GM18498 (cell line): Measurements from ENCODE around the gene CLSTN2.

ENCODE experiments used
- ATAC-seq: cut with Tn5 transposase; IDR thresholded peaks from one replicate; pipeline ENCODE4 v1.9.1; 2021; ENCODE audit warnings: mild to moderate bottlenecking, moderate library complexity; ENCODE audit not compliant: unreplicated experiment

CLSTN2 gene

GRCh38 chr3:140178482-140178881 lies 243.5 kb downstream of the CLSTN2 start:
- ATAC-seq: no peak

DNA sequence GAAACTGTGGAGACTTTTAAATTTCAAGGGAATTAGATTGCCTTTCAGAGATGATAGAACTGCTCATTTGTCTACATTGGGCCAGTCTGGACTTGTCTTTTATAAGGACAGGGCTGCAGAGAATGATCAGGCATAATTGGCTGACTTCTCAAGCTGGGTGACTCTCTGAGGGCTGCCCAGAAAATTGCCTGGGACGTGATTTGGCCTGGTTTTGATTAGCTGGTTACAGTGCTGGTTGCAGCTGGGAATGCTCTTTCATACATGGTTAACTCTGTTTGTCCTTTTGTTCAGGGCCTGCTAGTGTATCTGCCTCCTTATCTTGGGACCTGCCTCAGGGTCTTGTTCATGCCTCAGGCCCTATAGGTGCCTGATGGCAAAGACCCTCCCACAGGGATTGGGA lies 245.6 kb downstream of the CLSTN2 start:
- no peak for ATAC-seq

- no peak for ATAC-seq
Observed at GRCh38 chr3:140185375-140185774, 250.4 kb downstream of the CLSTN2 start.

DNA sequence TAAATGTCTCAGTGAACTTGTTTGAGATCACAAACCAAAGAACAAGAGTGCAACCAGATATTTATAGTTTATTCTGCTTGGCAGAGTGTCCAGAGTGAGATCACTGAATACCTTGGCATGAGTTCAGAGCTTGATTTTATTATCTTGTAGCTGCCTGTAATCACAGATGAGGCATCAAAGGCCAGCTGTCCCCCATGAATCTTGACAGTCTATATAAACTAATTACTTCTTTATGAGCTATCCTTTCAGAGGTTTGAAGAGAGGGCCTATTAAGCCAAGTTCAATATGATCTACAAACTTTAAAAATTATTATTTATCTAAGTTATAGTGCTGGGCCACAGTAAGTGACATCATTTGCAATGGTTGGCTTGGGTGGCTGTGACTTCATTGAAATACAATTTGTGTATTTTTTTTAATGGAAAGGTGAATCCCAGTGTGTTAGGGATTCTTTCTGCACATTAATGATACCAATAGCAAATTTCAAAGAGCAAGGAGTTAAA lies 251.5 kb downstream of the CLSTN2 start:
- ATAC-seq: no peak

GRCh38 chr3:140187028-140187427 lies 252.0 kb downstream of the CLSTN2 start:
- ATAC-seq: no peak

DNA sequence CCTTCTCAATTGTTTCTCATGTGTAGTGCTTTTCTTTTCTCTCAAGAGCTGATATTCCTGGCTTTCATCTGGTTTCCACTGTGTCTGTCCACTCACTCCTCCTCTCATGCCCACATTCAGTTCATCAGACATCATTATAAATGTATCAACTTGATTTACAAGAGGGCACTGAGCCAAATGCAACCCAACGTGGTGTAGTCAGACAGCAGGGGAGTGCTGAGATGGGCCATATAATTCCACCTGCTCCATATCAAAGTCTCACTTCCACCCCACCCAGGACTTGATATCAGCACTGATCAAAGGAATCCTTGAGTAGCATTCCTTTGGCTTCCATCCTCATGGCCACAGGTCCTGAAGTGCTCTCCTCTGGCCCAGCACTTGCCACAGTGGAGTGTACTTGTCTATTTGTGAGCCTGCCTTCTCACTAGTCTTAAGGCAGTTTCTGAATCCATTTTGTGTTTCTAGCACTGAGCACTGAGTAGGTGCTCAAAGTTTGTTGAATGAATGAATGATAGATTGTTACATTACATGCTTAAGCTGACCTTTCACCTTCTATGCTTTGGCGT lies 252.8 kb downstream of the CLSTN2 start:
- no peak for ATAC-seq

GRCh38 chr3:140188285-140188684 lies 253.3 kb downstream of the CLSTN2 start:
- no peak for ATAC-seq

DNA sequence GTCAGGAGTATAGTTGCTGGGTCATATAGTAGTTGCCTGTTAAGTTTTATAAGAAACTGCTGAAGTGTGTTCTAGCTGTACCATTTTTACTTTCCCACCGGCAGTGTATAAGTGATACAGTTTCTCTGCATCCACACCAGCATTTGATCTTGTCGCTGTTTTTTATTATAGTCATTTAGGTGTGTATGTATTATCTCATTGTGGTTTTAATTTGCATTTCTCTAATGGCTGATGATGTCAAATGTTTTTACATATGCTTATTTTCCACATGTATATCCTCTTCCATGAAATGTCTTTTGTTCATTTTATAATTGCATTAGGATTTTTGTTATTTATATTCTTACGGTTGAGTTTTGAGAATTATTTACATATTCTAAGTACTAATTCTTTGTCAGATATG lies 254.3 kb downstream of the CLSTN2 start:
- no peak for ATAC-seq

- no peak for ATAC-seq
Observed at GRCh38 chr3:140189976-140190375, 255.0 kb downstream of the CLSTN2 start.

- no peak for ATAC-seq
Observed at GRCh38 chr3:140196970-140197369, 262.0 kb downstream of the CLSTN2 start.

- no peak for ATAC-seq
Observed at GRCh38 chr3:140198242-140198641, 263.3 kb downstream of the CLSTN2 start.

- no peak for ATAC-seq
Observed at GRCh38 chr3:140199008-140199407, 264.0 kb downstream of the CLSTN2 start.

DNA sequence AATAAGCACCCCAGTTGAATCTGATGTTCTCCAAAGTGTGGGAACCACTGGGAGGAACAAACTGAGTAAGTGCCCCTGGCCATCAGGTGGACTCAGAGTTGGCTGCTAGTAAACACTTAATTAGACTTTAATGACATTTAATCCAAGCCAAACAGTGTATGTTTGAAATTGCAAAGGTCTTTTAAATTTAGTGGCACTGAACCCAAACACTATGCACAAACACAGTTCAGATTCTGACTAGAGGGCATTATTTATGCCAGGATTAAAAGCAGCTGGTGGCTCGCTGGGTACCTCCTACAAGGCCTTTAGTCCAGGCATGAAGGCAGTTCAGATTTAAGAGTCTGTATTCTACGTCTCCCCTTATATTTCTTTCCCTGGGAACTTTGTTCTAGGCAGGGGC lies 264.8 kb downstream of the CLSTN2 start:
- no peak for ATAC-seq

GRCh38 chr3:140203510-140203909 lies 268.5 kb downstream of the CLSTN2 start:
- ATAC-seq: no peak

DNA sequence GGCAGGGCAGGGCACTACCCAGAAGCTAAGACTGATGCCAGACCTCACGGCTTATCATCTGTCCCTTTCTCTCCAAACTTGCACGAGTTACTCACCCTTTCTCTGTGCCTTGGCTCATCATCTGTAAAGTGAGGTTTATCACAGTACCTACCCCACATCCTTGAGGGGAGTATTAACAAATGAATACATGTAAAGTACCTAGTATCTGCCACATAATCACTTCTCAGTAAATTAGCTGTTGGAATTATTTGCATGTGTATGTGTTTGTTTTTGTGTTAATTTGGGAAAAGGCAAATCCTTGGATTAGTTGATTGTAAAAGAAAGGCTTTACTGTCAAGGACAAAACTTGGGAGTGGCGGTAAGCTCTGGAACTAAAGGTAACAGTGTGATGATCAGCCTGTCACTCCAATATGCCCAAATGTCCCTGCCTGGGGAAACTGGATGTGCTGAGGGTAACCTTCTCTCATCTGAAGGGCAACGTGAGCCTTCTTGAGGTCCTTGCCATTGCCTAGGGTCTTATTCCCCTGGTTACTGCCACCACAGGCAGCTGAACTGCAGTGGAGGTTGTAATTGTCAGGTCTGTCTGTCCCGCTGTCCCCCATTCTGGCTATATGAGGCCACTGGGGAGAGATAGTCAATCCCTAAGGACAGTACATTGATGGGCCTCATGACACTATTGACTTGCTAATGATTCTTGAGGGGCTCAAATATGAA lies 269.4 kb downstream of the CLSTN2 start:
- ATAC-seq: no peak

GRCh38 chr3:140205598-140205997 lies 270.6 kb downstream of the CLSTN2 start:
- no peak for ATAC-seq

- ATAC-seq: no peak
Observed at GRCh38 chr3:140206196-140207040, 271.4 kb downstream of the CLSTN2 start.

- ATAC-seq: no peak
Observed at GRCh38 chr3:140207541-140207940, 272.6 kb downstream of the CLSTN2 start.

DNA sequence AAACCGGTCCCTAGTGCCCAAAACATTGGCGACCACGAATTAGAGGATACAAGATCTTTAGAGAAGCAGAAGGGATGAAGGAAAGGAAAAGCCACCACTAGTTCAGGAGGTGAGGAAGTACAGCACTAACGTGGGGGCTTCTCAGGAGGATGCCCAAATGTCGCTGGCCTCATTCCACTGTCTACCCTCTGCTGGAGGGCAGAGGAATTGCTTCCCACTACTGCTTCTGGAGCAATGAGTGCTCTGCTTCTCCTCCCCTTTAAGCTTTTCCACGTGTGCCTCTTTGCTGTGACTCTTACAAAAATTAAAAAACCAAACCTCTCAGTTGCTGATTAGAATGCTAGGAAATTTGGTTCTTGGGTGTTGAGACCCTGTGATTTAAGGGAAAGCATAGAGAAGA lies 281.3 kb downstream of the CLSTN2 start:
- ATAC-seq: peak; percentile 73

DNA sequence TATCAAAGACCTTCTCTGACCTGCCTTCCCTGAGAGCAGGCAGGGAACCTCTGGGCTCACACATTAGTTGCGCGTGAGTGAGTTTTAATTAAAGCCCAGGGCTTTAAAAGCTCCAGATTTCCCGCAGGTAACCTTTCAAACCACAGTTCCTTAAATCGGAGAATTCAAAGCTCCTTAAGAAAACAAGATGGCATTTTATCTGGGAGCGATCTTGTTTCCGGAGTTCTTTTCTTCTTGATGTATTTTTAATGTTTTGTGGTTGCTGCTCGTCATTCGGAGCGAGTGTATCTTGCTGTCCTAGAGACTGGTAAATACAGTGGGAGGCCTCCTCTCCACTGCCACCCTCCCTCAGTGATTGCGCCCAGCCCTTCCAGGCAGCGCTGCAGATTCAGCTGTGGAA lies 284.3 kb downstream of the CLSTN2 start:
- no peak for ATAC-seq

DNA sequence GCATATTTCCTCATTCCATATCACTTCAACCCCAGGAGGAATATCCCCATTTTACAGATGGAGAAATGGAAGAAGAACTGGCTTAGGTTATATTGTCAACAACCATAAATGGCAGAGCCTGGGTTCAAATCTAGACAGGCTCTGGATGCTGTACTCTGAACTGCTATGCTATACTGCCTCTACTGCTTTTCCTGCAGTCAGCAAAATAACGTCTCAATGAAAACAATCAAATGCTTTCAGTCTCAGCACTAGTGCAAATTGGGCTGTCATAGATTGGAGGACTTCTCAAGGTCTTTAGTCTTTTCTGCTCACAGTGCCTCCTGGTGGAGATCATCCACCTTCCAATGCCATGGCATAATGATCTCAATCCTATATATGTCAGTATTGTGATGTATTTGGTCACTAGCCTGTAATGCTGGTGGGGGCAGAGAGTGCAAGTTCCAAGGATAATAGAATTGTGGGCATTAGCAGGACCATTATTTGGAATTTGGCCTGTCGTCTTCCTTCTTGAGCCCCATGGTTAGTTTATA lies 285.0 kb downstream of the CLSTN2 start:
- no peak for ATAC-seq

DNA sequence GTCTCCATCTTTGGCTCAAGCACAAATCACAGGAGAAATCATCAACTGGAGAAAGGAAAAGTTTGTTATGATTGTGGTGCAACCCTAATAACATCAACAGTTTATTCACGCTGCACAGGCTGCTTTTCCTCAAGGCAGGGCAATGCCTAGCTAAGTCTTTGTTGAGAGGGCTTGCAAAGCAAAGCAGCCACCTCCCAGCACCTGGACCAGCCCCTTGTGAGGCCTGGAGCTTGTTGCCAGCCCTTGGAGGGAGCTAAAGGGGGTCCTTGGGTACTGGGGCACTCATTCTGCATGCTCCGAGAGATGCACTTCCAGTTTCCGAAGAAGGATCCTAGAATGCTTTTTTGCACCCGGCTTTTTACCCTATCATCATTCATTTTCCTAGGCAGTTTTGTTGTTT lies 288.2 kb downstream of the CLSTN2 start:
- no peak for ATAC-seq
